Endothelial cell of umbilical vein (primary cell): ENCODE results near the gene CDYL.

Experiments used
- POLR2A ChIP-seq: IDR thresholded peaks from 2 replicates; pipeline ENCODE4 v1.6.1; 2012; ENCODE audit warnings: low read depth, mild to moderate bottlenecking, control low read depth, low read length
- POLR2AphosphoS5 ChIP-seq: IDR thresholded peaks from 2 replicates; pipeline ENCODE4 v1.6.1; 2012; ENCODE audit warnings: low read depth, mild to moderate bottlenecking, control low read depth, low read length, moderate library complexity; ENCODE audit not compliant: insufficient read depth
- TF ChIP-seq, protein P1 (sequence below): IDR thresholded peaks from 2 replicates; pipeline ENCODE4 v1.6.1; 2011; ENCODE audit not compliant: insufficient read depth, insufficient read length
- TF ChIP-seq, protein P2 (sequence below), 2 donors: IDR thresholded peaks; 1 replicate in 1 of 2; 2 replicates in 1 of 2; pipeline ENCODE4 v1.5.1; 2011; ENCODE audit warnings: low read length in 2 of 2, mild to moderate bottlenecking in 2 of 2, moderate library complexity in 2 of 2, control low read depth in 1 of 2, inconsistent platforms in 1 of 2, low read depth in 1 of 2; ENCODE audit not compliant: insufficient read depth in 1 of 2; ENCODE audit errors: extremely low read depth in 1 of 2

DNA sequence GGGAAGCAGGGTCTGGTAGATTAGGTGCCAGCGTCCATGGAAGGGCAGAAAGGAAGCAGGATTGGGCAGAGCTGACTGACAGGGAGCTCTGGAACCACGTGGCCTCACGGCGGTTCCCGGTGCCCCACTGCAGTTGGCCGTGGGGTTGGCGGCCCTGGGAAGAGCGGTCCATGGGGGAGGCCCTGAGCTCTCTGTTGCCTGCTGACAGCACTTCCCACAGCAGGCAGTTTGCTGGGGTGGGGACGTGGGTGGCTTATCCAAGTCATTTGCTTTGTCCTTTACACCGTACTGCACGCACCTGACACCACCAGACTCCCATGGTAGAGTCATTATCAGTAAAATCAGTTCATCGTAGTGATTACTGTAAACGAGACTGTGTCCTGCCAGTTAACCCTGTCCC lies 171.5 kb downstream of the CDYL start:
- TF ChIP-seq, protein P1, sequence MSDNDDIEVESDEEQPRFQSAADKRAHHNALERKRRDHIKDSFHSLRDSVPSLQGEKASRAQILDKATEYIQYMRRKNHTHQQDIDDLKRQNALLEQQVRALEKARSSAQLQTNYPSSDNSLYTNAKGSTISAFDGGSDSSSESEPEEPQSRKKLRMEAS, result no peak
- TF ChIP-seq POLR2AphosphoS5, result no peak
- TF ChIP-seq, protein P2, sequence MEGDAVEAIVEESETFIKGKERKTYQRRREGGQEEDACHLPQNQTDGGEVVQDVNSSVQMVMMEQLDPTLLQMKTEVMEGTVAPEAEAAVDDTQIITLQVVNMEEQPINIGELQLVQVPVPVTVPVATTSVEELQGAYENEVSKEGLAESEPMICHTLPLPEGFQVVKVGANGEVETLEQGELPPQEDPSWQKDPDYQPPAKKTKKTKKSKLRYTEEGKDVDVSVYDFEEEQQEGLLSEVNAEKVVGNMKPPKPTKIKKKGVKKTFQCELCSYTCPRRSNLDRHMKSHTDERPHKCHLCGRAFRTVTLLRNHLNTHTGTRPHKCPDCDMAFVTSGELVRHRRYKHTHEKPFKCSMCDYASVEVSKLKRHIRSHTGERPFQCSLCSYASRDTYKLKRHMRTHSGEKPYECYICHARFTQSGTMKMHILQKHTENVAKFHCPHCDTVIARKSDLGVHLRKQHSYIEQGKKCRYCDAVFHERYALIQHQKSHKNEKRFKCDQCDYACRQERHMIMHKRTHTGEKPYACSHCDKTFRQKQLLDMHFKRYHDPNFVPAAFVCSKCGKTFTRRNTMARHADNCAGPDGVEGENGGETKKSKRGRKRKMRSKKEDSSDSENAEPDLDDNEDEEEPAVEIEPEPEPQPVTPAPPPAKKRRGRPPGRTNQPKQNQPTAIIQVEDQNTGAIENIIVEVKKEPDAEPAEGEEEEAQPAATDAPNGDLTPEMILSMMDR (IDR thresholded peaks at IDR 0.05; ENCODE audit: extremely low read depth in 1 of 2, insufficient read depth in 1 of 2, low read depth in 1 of 2, low read length in 2 of 2), result no peak
- no peak for TF ChIP-seq POLR2A
